PC-3 (cell line): ENCODE measurements around the gene BBS2. TPM values are rescaled to one million over a fixed set of nuclear protein-coding genes. Genes with fewer than 3 reads are reported as not detected.

Experiments
- ATAC-seq: fragments of 200-7000 bp; cut with Tn5 transposase; 2 replicates; pipeline ENCODE4 v1.9.1; 2020; ENCODE audit warnings: mild to moderate bottlenecking, moderate library complexity
- BruUV-seq: library from RNA; stranded (reverse); fragments of 400-500 nt; replicated peaks from 2 replicates; lab custom pipeline; 2021; lab: Mats Ljungman, UMichigan
- CTCF ChIA-PET: fragments of 300-600 bp; sonication (Branson Sonifier 250); formaldehyde crosslinking; loops from one replicate; lab custom pipeline; 2022; ENCODE audit warnings: antibody characterized with exemption; lab: Charles Lee
- POLR2A ChIA-PET: fragments of 300-600 bp; sonication (Branson Sonifier 250); formaldehyde crosslinking; loops from one replicate; lab custom pipeline; 2022; ENCODE audit warnings: antibody characterized with exemption; ENCODE audit not compliant: unreplicated experiment; lab: Charles Lee
- DNase-seq: peaks from one replicate; pipeline ENCODE4 v3.0.0-alpha.2; 2015
- H2AFZ ChIP-seq: fragments of 300-600 bp; sonication (generic); 2 replicates; pipeline ENCODE4 v1.6.0; 2016; ENCODE audit warnings: antibody characterized with exemption, low read length
- H3F3A ChIP-seq: fragments of 300-600 bp; sonication (generic); one replicate; pipeline ENCODE4 v1.6.0; 2017; ENCODE audit warnings: antibody characterized with exemption, low read length, control low read depth, mild to moderate bottlenecking; ENCODE audit not compliant: unreplicated experiment
- H3K27ac ChIP-seq: fragments of 300-600 bp; sonication (generic); 2 replicates; pipeline ENCODE4 v1.5.1; 2016; ENCODE audit warnings: mild to moderate bottlenecking, low read length
- H3K27me3 ChIP-seq: fragments of 300-600 bp; sonication (generic); 2 replicates; pipeline ENCODE4 v1.6.1; 2016; ENCODE audit warnings: low read length, mixed read lengths
- H3K36me3 ChIP-seq: fragments of 300-600 bp; sonication (generic); 2 replicates; pipeline ENCODE4 v1.6.1; 2016; ENCODE audit warnings: low read depth, mixed run types, low read length, mixed read lengths
- H3K4me1 ChIP-seq: fragments of 300-600 bp; sonication (generic); 2 replicates; pipeline ENCODE4 v1.5.1; 2016; ENCODE audit warnings: low read length; ENCODE audit not compliant: insufficient read depth
- H3K4me2 ChIP-seq: fragments of 300-600 bp; sonication (generic); 2 replicates; pipeline ENCODE4 v1.6.0; 2016; ENCODE audit warnings: low read length
- H3K4me3 ChIP-seq: fragments of 300-600 bp; sonication (generic); 2 replicates; pipeline ENCODE4 v1.5.1; 2016; ENCODE audit warnings: mild to moderate bottlenecking, low read length, mixed read lengths
- H3K79me2 ChIP-seq: fragments of 300-600 bp; sonication (generic); 2 replicates; pipeline ENCODE4 v1.6.1; 2017; ENCODE audit warnings: low read length, mixed read lengths
- H3K9ac ChIP-seq: fragments of 300-600 bp; sonication (generic); 2 replicates; pipeline ENCODE4 v1.6.0; 2016; ENCODE audit warnings: mild to moderate bottlenecking, low read length
- H3K9me2 ChIP-seq: fragments of 300-600 bp; sonication (generic); replicated peaks from 2 replicates; pipeline ENCODE4 v1.6.1; 2016; ENCODE audit warnings: mixed run types, low read length, mixed read lengths
- H3K9me3 ChIP-seq: fragments of 300-600 bp; sonication (generic); 2 replicates; pipeline ENCODE4 v1.6.1; 2016; ENCODE audit warnings: low read length, mixed read lengths
- H4K20me1 ChIP-seq: fragments of 300-600 bp; sonication (generic); 2 replicates; pipeline ENCODE4 v1.6.1; 2016; ENCODE audit warnings: low read length, mixed read lengths
- EZH2 ChIP-seq: fragments of 300-600 bp; sonication (generic); IDR thresholded peaks from one replicate; pipeline ENCODE4 v1.6.1; 2017; ENCODE audit warnings: antibody characterized with exemption, mild to moderate bottlenecking, low read length; ENCODE audit not compliant: unreplicated experiment
- EZH2phosphoT487 ChIP-seq: fragments of 300-600 bp; sonication (generic); IDR thresholded peaks from 2 replicates; pipeline ENCODE4 v1.6.1; 2018; ENCODE audit warnings: mild to moderate bottlenecking, antibody characterized with exemption, low read length, borderline replicate concordance
- intact Hi-C: fragments of 100-400 bp; cut with micrococcal nuclease; formaldehyde crosslinking; loops from 2 replicates; pipeline ENCODE4 v1.9.0; 2023
- total RNA-seq: library from RNA; depleted of rRNA; stranded (reverse); fragments of >200 nt; gene quantifications from 2 replicates; pipeline ENCODE4 v1.2.3, GENCODE V29; 2014
- TF ChIP-seq, protein P1 (sequence below): fragments of 300-600 bp; sonication (generic); conservative IDR thresholded peaks from 2 replicates; pipeline ENCODE4 v1.5.1; 2017; ENCODE audit warnings: antibody characterized with exemption, low read depth, mild to moderate bottlenecking, low read length

Gene BBS2
- total RNA-seq, 1 experiment from 2014 or later: 19.2 TPM

DNA sequence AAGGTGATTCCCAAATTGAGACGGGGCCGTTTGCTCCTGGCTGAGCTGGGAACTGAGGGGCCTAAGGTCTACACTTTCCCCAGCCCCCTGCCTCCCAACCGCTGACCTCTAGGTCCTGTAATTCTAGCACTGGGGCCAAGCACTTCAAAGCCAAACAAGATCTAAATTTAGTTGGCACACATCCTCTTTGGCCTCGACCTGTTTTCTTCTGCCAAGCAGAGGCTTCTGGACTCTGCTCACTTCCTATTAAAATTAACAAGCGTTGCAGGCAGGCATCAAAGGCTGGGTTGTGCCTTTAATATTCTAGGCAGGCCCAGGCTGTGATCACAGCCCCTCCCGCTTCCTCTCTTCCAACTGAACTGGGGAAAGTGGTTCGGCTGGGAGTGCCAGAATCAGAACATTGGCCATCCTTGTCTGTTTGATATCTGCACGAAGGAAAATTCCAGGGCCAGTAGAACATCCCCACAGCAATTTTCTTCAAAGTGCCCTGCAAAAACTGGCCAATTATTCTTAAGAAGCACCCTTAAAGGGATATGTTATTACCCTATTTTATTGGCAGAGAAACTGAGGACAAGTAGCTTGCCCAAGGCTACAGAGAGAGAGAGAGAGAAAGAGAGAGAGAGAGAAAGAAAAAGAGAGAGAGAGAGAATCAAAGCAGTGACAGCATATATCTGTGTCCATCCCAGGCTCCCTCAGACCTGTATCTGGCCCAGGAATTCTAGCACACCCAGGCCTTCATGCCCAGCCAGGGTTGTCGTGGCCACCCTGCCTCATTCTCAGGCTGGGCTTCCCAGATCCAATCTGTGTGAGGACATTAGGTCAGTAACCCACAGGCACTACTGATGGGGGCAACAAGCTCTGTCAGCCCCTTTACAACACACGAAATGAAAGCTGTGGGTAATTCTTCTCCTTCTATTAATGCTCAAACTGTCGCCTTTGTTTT lies 32.2 kb upstream of the BBS2 start:
- peaks cover 10% of the 10 kb centered on the region for H3K4me1 ChIP-seq
- intact Hi-C loops: no loop called here
- H3K79me2 ChIP-seq: no peaks in the 10 kb centered on the region
- H2AFZ ChIP-seq: no peak overlapping the region
- no peaks in the 10 kb centered on the region for H3K36me3 ChIP-seq
- CTCF ChIA-PET: no interaction called here
- no peak overlapping the region for H3K4me3 ChIP-seq
- no peak overlapping the region for H3K9ac ChIP-seq
- no peaks in the 10 kb centered on the region for H3K9me2 ChIP-seq
- H4K20me1 ChIP-seq: no peaks in the 10 kb centered on the region
- no peak overlapping the region for H3K27ac ChIP-seq
- ATAC-seq (peak; percentile 82), DNase-seq (no peak)
- H3K27me3 ChIP-seq: no peaks in the 10 kb centered on the region
- TF ChIP-seq, protein P1, sequence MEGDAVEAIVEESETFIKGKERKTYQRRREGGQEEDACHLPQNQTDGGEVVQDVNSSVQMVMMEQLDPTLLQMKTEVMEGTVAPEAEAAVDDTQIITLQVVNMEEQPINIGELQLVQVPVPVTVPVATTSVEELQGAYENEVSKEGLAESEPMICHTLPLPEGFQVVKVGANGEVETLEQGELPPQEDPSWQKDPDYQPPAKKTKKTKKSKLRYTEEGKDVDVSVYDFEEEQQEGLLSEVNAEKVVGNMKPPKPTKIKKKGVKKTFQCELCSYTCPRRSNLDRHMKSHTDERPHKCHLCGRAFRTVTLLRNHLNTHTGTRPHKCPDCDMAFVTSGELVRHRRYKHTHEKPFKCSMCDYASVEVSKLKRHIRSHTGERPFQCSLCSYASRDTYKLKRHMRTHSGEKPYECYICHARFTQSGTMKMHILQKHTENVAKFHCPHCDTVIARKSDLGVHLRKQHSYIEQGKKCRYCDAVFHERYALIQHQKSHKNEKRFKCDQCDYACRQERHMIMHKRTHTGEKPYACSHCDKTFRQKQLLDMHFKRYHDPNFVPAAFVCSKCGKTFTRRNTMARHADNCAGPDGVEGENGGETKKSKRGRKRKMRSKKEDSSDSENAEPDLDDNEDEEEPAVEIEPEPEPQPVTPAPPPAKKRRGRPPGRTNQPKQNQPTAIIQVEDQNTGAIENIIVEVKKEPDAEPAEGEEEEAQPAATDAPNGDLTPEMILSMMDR: no peak
- TF ChIP-seq EZH2 (no peak), EZH2phosphoT487 (no peak)
- POLR2A ChIA-PET: no interaction called here
- BruUV-seq: no TSS peak
- no peak overlapping the region for H3K4me2 ChIP-seq
- no peaks in the 10 kb centered on the region for H3K9me3 ChIP-seq
- no peaks in the 10 kb centered on the region for H3F3A ChIP-seq

DNA sequence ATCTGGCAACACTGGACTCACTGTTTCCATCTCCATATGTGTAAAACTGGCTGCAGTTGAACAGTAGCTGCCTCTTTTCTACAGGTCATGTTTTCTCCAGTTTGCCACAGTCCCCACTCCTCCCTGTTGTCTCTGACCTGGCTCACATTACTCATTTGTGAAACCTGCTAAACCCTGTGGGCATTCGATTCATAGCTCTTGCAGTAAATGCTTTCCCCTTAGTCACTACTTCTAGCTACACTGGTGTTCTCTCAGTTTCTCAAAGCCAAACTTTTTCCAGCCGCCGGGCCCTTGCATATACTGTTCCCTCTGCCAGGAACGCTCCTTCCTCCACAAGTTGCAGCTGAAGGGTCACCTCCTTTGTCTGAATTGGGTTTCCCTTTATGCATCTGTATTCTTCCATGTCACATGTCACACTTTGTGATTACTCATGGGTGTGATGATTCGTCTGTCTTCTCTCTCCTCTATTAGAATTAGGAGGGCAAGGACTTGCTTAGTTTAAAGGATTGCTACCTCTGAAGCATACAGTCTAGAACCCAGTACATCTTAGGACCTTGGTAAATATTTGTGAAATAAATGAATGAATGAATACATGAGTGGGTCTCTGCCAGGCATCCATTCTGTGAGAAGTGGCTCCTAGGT lies 30.0 kb upstream of the BBS2 start:
- POLR2A ChIA-PET: no interaction called here
- no peak overlapping the region for H3K4me3 ChIP-seq
- H4K20me1 ChIP-seq: no peaks in the 10 kb centered on the region
- H3K4me1 ChIP-seq: peaks cover 10% of the 10 kb centered on the region
- ATAC-seq (no peak), DNase-seq (peak; percentile 11)
- no TSS peak for BruUV-seq
- no peaks in the 10 kb centered on the region for H3K9me2 ChIP-seq
- no peak overlapping the region for H2AFZ ChIP-seq
- H3K9ac ChIP-seq: no peak overlapping the region
- no peak overlapping the region for H3K27ac ChIP-seq
- no peaks in the 10 kb centered on the region for H3K9me3 ChIP-seq
- no peaks in the 10 kb centered on the region for H3K36me3 ChIP-seq
- CTCF ChIA-PET: no interaction called here
- H3K27me3 ChIP-seq: no peaks in the 10 kb centered on the region
- no peak overlapping the region for H3K4me2 ChIP-seq
- no peaks in the 10 kb centered on the region for H3F3A ChIP-seq
- no peak for TF ChIP-seq EZH2phosphoT487
- TF ChIP-seq, protein P1: no peak
- TF ChIP-seq EZH2: no peak
- intact Hi-C loops: no loop called here
- H3K79me2 ChIP-seq: no peaks in the 10 kb centered on the region
